BJ (cell line): ENCODE results near the gene CRKL. TPM values are rescaled to one million over a fixed set of nuclear protein-coding genes. Genes with fewer than 3 reads are reported as not detected.

Source experiments
- CTCF ChIA-PET: fragments of 350-600 bp; formaldehyde crosslinking; extraction: SDS; loops from one replicate; lab custom pipeline; 2021; ENCODE audit warnings: antibody characterized with exemption, inconsistent platforms; lab: Yijun Ruan, JAX
- POLR2A ChIA-PET: fragments of 300-600 bp; sonication (Branson Sonifier 250); formaldehyde crosslinking; extraction: SDS; loops from one replicate; lab custom pipeline; 2021; ENCODE audit warnings: antibody characterized with exemption; lab: Charles Lee
- DNase-seq: peaks from one replicate; pipeline ENCODE4 v3.0.0-alpha.2; 2011; ENCODE audit warnings: low read depth
- H3K27me3 ChIP-seq: 2 replicates; pipeline ENCODE4 v1.6.0; 2011; ENCODE audit warnings: low read length; ENCODE audit not compliant: control insufficient read depth, insufficient read depth
- H3K36me3 ChIP-seq: 2 replicates; pipeline ENCODE4 v1.5.1; 2011; ENCODE audit warnings: low read length; ENCODE audit not compliant: control insufficient read depth, insufficient read depth
- H3K4me3 ChIP-seq: 2 replicates; pipeline ENCODE4 v1.5.1; 2011; ENCODE audit warnings: low read depth, mild to moderate bottlenecking, control low read depth, low read length
- polyA plus RNA-seq: library from polyadenylated mRNA; depleted of rRNA; stranded (reverse); fragments of >200 nt; gene quantifications from 2 replicates; pipeline ENCODE4 v1.2.3, GENCODE V29; 2011
- TF ChIP-seq, protein P1 (sequence below): IDR thresholded peaks from 2 replicates; pipeline ENCODE4 v1.5.1; 2011; ENCODE audit warnings: low read depth, mild to moderate bottlenecking, control low read depth, inconsistent platforms, low read length, moderate library complexity; ENCODE audit not compliant: insufficient read depth

Gene CRKL
- polyA plus RNA-seq, 1 experiment = 14.7 TPM

- Histone ChIP-seq H3K27me3 (no peaks in the 10 kb centered on the region), H3K4me3 (no peak overlapping the region), H3K36me3 (peaks cover 3% of the 10 kb centered on the region)
- DNase-seq = no peak
- POLR2A ChIA-PET = no interaction called here
- CTCF ChIA-PET = no interaction called here
- TF ChIP-seq, protein P1, sequence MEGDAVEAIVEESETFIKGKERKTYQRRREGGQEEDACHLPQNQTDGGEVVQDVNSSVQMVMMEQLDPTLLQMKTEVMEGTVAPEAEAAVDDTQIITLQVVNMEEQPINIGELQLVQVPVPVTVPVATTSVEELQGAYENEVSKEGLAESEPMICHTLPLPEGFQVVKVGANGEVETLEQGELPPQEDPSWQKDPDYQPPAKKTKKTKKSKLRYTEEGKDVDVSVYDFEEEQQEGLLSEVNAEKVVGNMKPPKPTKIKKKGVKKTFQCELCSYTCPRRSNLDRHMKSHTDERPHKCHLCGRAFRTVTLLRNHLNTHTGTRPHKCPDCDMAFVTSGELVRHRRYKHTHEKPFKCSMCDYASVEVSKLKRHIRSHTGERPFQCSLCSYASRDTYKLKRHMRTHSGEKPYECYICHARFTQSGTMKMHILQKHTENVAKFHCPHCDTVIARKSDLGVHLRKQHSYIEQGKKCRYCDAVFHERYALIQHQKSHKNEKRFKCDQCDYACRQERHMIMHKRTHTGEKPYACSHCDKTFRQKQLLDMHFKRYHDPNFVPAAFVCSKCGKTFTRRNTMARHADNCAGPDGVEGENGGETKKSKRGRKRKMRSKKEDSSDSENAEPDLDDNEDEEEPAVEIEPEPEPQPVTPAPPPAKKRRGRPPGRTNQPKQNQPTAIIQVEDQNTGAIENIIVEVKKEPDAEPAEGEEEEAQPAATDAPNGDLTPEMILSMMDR = no peak
Measured at GRCh38 chr22:20943104-20943933, 26.1 kb downstream of the CRKL start.

GRCh38 chr22:20944042-20944441 lies 26.8 kb downstream of the CRKL start:
- Histone ChIP-seq H3K4me3 (no peak overlapping the region), H3K27me3 (no peaks in the 10 kb centered on the region), H3K36me3 (peaks cover 3% of the 10 kb centered on the region)
- TF ChIP-seq, protein P1 = no peak
- POLR2A ChIA-PET = no interaction called here
- CTCF ChIA-PET = no interaction called here
- DNase-seq = no peak

GRCh38 chr22:20945578-20945934 lies 28.3 kb downstream of the CRKL start:
- Histone ChIP-seq H3K4me3 (no peak overlapping the region), H3K36me3 (peaks cover 9% of the 10 kb centered on the region), H3K27me3 (no peaks in the 10 kb centered on the region)
- TF ChIP-seq, protein P1 = no peak
- ChIA-PET CTCF (no interaction called here), POLR2A (no interaction called here)
- no peak for DNase-seq

DNA sequence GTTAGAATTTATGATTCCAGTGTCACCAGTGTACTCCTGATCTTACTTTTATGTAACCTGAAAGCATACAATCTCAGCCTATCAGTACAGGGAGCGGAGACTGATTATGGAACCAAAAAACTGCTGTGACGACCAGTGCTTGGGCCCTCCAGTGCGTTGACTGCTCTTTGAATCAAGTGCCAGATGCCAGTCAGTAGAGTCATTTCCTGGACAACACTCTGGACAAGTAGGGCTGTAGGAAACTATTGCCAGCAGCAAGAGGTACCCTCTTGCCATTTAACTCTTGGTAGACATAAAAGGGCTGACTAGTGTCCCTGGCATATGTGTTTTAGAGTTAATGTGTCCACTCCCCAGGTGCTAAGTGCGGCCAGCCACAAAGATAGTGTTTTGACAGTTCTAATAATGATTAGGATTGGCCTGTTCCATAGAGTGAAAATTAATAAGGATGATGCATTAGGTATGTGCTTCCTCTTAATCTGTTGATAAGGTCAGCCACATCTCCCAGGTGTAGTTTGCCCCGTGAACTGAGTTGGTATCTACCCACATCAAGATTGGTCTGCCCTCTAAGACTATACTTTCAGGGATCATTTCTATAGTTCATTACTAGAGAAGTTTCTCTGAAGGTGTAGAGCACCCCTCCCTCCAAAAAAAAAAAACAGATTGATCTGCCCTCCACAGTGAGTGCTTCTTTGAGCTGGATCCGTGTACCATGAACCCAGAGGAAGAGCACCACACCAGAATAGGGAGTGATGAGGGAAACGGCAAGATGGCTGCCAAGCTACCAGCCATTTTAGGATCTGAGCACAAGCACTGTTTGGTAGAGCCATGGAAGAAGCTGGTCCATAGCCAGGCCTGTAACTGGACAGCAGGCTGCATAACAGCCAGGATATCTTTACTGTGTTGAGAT lies 29.1 kb downstream of the CRKL start:
- Histone ChIP-seq H3K27me3 (no peaks in the 10 kb centered on the region), H3K4me3 (no peak overlapping the region), H3K36me3 (peaks cover 5% of the 10 kb centered on the region; the same call in 1 of the 2 replicates)
- DNase-seq = no peak
- TF ChIP-seq, protein P1 = no peak
- POLR2A ChIA-PET = no interaction called here
- CTCF ChIA-PET = interaction anchor here (0.7 kb wide), 1 partner anchor 29 kb away, joined by 4 read pairs; the partner anchor contains the start of gene CRKL

- H3K36me3 ChIP-seq = peaks cover 6% of the 10 kb centered on the region; the same call in 1 of the 2 replicates
- DNase-seq = no peak
- ChIA-PET CTCF (interaction anchor here (0.7 kb wide), 1 partner anchor 30 kb away, joined by 4 read pairs; the partner anchor contains the start of gene CRKL), POLR2A (interaction anchor here (0.6 kb wide), 1 partner anchor 9 kb away, joined by 5 read pairs; no protein-coding TSS in a partner anchor)
- no peaks in the 10 kb centered on the region for H3K27me3 ChIP-seq
- TF ChIP-seq, protein P1 = no peak
- H3K4me3 ChIP-seq = no peak overlapping the region
Measured at GRCh38 chr22:20946991-20947390, 29.8 kb downstream of the CRKL start.
